Forelimb muscle (tissue), 1 donor: ENCODE measurements around the gene TLCD3B. TPM values are rescaled to one million over a fixed set of nuclear protein-coding genes. Genes with fewer than 3 reads are reported as not detected.

Experiments
- polyA plus RNA-seq: library from polyadenylated mRNA; unstranded; fragments of 120-200 nt; gene quantifications from one replicate; pipeline ENCODE4 v1.2.1, GENCODE V29; 2013; ENCODE audit not compliant: insufficient read length

The TLCD3B gene
- polyA plus RNA-seq, 1 donor: 1.3 TPM

Other genes with a start within 250 kb of the TLCD3B start
- gene KIF22, start 240.5 kb downstream of the TLCD3B start, polyA plus RNA-seq: 24.9 TPM
- gene MAZ, start 224.7 kb downstream of the TLCD3B start, polyA plus RNA-seq: 228 TPM
- gene PRRT2, start 219.1 kb downstream of the TLCD3B start, polyA plus RNA-seq: 14.4 TPM
- gene PAGR1, start 215.1 kb downstream of the TLCD3B start, polyA plus RNA-seq: 28.4 TPM
- gene MVP, start 210.8 kb downstream of the TLCD3B start, polyA plus RNA-seq: 17.9 TPM
- 37.7 TPM for gene CDIPT, start 168.0 kb downstream of the TLCD3B start, polyA plus RNA-seq
- 2.5 TPM for gene SEZ6L2, start 131.7 kb downstream of the TLCD3B start, polyA plus RNA-seq
- 0.29 TPM for gene ASPHD1, start 130.8 kb downstream of the TLCD3B start, polyA plus RNA-seq
- 11.7 TPM for gene KCTD13, start 105.0 kb downstream of the TLCD3B start, polyA plus RNA-seq
- gene TMEM219, start 69.2 kb downstream of the TLCD3B start, polyA plus RNA-seq: 62.2 TPM
- 33.1 TPM for gene TAOK2, start 57.4 kb downstream of the TLCD3B start, polyA plus RNA-seq
- gene HIRIP3, start 35.7 kb downstream of the TLCD3B start, polyA plus RNA-seq: 13.3 TPM
- 33.9 TPM for gene INO80E, start 35.0 kb downstream of the TLCD3B start, polyA plus RNA-seq
- gene DOC2A, start 20.2 kb downstream of the TLCD3B start, polyA plus RNA-seq: 0.61 TPM
- gene C16orf92, start 8.1 kb downstream of the TLCD3B start, polyA plus RNA-seq: not detected
- gene ALDOA, start 34.5 kb upstream of the TLCD3B start, polyA plus RNA-seq: 2,367 TPM
- 61.8 TPM for gene PPP4C, start 44.7 kb upstream of the TLCD3B start, polyA plus RNA-seq
- gene TBX6, start 60.7 kb upstream of the TLCD3B start, polyA plus RNA-seq: 0.77 TPM
- 29.3 TPM for gene YPEL3, start 64.9 kb upstream of the TLCD3B start, polyA plus RNA-seq
- gene GDPD3, start 82.3 kb upstream of the TLCD3B start, polyA plus RNA-seq: 5.4 TPM
- gene MAPK3, start 91.9 kb upstream of the TLCD3B start, polyA plus RNA-seq: 39.6 TPM
- 13.1 TPM for gene CORO1A, start 152.3 kb upstream of the TLCD3B start, polyA plus RNA-seq
- gene BOLA2B, start 162.4 kb upstream of the TLCD3B start, polyA plus RNA-seq: 23.9 TPM
- gene SLX1A, start 162.6 kb upstream of the TLCD3B start, polyA plus RNA-seq: 19.1 TPM
- 1.8 TPM for gene SULT1A3, start 168.0 kb upstream of the TLCD3B start, polyA plus RNA-seq
- gene NPIPB13, start 217.2 kb upstream of the TLCD3B start, polyA plus RNA-seq: 6.9 TPM